GM12874 (cell line): ENCODE measurements around the gene PLCD1.

Experiments
- TF ChIP-seq, protein P1 (sequence below): IDR thresholded peaks from 2 replicates; pipeline ENCODE4 v1.5.1; 2011; ENCODE audit warnings: low read depth, mild to moderate bottlenecking, control low read depth, low read length, moderate library complexity; ENCODE audit not compliant: insufficient read depth

The PLCD1 gene

DNA sequence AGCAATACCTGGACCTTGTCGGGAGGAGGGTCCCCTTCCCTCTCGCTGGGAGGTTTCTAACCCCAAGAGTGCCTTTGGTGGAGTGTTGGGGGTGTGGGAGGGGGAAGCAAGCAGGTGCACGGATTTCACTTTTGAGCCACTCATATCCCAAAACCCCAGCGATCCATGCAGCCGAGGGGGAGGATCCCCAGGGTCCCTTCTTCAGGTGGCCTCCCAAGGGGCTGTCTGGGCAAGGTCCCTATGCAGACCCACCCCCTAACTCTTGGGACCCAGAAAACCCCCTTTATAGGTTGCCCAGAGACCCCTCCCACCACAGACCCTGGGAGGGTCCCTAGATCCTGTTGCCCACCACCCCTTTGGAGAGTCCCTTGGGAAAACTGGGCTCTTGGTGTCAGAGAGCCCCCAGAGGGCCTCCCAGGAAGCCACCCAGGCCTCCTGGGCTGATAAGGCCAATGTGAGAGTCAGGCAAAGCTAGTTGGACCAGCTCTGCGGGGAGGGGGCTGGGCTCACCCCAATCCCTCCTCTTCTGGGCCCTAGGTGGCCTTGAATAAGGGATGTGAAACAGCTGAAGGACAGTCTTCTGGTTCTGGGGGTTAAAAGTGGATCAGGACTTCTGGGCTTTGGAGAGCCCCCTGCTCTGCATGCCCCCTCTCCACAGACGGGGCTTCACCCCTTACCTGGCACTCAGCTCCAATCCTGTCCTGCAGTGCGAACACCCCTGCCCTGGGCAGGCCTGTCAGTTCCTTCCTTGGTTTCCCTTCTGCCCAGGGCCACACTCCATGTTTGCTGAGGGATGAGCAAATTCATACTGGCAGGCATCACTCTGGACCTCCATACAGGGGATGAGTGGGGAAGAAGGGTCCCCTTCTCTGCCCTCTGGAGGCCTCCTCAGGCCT lies 932 bp upstream of the PLCD1 start:
- TF ChIP-seq, protein P1, sequence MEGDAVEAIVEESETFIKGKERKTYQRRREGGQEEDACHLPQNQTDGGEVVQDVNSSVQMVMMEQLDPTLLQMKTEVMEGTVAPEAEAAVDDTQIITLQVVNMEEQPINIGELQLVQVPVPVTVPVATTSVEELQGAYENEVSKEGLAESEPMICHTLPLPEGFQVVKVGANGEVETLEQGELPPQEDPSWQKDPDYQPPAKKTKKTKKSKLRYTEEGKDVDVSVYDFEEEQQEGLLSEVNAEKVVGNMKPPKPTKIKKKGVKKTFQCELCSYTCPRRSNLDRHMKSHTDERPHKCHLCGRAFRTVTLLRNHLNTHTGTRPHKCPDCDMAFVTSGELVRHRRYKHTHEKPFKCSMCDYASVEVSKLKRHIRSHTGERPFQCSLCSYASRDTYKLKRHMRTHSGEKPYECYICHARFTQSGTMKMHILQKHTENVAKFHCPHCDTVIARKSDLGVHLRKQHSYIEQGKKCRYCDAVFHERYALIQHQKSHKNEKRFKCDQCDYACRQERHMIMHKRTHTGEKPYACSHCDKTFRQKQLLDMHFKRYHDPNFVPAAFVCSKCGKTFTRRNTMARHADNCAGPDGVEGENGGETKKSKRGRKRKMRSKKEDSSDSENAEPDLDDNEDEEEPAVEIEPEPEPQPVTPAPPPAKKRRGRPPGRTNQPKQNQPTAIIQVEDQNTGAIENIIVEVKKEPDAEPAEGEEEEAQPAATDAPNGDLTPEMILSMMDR: no peak

DNA sequence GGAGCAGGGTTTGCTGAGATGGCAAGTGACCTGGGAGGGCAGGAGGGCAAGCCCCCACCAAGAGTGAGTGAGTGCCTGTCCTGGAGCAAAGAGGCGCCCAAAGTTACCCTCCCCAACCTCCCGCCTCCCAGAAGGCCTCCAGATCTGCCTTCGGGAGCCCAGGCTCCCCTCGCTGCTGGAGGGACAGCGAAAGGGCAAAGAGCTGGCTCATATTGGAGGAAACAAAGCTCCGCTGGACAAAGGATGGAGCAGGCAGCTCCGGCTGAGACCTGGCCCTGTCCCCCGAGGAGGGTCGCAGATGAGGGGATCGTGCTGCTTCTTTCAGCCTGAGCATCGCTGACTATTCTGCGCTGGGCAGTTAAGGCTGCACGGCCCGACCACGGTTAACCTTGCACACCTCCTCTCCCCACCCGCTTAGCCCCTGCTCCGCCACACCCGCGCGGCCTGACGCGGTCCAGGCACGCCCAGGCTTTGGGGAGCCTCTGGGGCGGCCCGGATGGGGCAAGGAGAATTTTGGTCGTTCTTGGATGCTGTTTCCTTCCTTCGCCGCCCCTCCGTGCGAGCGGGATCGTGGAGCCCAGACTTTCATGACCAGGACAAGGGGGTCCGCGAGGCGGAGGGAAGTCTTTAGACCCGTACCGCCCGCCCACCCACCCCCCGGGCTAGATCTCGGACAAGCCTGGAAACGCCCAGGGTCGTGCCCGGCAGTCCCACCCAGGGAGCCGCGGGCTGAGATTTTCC lies 651 bp downstream of the PLCD1 start:
- TF ChIP-seq, protein P1: no peak

DNA sequence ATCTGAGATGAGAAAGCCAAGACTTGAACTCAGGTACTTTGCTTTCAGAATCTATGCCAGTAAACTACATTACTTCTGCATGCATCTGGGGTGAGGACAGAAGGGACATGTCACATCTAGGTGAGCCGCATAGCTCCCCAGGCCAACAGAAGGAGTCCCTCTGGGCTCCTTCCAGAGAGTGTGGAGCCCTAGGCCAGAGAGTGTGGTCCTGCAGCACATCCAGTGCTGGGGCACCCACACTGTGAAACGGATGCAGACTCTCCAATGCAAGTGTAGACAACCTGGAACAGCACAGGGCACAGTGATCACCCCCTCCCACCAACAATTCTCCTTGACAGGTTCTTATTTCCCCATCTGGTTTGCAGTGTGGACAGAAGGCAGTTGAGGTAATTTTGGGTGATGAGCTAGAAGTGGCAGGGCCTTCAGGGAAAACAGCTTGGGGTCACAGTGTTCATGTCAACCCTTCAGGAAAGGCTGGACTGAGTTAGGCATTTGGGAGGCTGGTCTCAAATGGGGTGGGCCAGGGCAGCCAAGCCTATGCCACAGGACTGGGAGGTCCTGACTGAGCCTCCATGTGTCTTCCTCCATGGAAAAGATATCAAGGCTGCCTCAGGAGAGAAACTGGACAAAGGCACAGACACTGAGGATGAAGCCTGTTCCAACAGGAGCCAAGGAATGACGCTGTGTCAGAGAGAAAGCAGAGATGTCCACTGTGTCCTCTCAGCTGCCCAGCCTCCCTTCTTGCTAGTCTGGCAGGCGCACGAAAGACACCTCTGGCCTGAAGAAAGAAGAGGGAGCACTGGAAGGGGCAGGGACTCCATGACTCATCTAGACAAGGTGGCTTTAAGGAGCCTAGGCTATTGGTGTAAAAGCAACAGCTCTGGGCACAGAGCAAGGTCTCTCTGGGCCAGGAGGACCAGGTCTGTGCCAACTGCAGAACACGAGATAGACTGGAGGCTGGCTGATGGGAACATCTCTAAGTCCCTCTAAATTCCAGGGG lies 1.7 kb downstream of the PLCD1 start:
- TF ChIP-seq, protein P1: no peak

DNA sequence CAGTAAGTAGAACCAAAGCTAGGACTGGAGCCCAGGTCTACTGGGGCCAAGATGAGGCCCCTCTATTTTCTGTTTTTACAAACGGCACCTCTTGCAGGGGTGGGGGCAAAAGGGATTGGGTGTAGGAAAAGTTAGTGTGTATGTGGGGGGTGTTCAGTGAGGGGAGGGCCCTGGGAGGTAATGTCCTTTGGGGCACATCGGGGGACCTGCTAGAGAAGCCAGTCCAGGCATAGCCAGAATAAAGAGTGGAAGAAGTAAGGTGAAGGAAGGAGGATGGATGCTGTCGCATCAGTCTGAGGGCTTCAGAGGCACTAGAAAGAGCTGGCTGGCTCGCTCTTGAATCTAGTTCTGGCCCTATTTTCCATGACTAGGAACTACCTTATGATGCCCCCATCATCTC lies 2.6 kb downstream of the PLCD1 start:
- TF ChIP-seq, protein P1: no peak

DNA sequence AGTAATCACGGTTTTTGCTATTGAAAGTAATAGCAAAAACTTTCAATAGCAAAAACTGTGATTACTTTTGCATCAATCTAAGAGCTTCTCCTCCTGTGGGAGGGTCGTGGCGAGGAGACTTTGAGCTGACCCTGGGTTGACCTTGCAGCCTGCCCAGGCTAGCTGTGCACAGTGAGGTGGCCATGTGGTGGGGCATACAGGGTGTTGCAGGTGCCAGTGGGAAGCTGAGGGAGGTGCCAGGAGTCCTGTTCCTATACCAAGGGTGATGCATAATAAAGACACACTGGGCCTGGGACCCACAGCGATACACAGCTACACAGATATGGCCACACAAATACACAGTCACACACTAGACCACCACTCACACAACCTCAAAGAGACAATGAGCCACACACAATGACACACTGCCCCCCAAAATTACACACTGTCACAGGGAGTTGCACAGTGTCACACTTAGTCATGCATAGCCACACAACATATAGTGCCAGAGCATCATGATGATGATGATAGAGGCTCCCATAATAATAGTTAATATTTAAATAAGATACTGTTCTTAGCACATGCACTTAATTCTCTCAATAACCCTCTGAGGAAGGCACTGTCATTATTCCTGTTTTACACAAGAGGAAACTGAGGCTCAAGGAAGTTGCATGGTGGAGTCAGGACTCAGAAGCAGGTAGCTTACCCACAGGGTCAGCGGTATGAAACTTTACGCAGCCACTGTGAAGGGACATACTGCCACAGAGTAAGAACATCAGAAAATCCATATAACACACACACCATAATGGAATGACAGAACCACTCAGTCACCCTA lies 6.3 kb downstream of the PLCD1 start:
- TF ChIP-seq, protein P1: no peak

DNA sequence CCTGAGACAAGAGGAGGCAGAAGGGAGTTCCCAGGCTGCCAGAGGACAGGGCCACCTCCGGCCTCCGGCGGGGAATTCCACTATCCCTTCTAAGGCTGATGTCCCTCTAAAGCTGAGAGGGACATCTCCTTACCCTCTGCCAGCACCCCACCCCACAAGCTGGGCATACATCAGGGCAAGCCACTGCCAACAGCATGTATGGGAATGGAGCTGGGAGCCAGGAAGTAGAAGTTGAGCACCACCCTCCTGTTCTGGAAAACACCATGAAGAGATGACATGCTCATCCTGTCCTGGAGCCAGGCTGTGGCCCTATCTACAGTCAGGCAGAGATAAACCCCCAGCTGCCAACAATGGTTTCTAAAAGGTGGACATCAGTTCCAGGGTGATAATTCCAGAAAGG lies 7.1 kb downstream of the PLCD1 start:
- TF ChIP-seq, protein P1: no peak
